ENCODE results near the gene PIGU. TPM values are rescaled to one million over a fixed set of nuclear protein-coding genes. Genes with fewer than 3 reads are reported as not detected.
"Not testable (repeated sequence)": the region's sequence is repeated elsewhere in the genome, so short reads cannot be mapped to it uniquely, and the experiment has no call there.

The PIGU gene
- total RNA-seq, 6 experiments from 2014 or later, result 4.0 to 14.9 (median 7.3) TPM

DNA sequence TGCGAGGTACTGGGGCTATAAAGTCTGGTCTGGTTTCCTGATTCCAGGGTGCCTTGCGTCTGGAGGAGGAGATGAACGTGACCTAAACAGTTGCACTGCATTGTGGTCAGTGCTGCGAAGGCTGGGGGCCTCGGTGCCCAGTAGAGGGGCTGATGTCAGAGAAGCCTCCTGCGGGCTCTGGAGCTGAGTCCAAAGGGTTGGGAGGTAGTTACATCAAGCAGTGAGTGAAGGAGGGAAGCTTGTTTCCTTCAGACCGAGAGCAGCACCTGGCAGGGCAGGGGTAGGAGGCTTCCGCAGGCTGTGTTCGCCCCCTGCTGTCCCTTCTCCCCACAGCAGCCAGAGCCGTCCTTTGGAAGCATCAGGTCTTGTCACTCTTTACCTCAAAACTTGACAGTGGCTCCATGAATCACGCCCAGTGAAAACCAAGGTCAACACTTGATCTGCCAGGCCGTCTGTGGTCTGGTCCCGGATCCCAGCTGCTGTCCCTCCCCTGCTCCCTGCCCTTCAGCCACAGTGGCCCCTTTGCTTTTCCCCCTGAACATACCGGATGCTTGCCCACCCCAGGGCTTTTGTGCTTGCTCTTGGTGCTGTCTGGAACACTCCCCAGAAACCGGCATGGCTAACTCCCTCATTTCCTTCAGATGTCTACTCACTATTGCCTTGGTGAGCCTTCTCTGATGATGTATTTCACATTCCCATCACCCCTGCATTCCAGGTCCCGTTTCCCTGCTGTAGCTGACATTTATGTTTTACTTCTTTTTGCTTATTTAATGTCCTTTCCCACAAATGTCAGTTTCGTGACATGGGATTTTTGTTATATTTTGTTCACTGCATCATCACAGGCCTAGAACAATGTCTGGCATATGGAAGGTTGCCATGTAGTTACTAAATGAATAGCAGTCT is 153.7 kb downstream of the PIGU start:
- 45% methylated on average over 6 of the region's 17 CpGs for WGBS (ENCODE audit: insufficient coverage, low coverage, low lambda C conversion rate, missing lambda C conversion rate)
- Histone ChIP-seq H3K4me3 (no peak overlapping the region), H3K9me3 (no peaks in the 10 kb centered on the region), H3K36me3 (peaks cover 0 to 19% (median 8%) of the 10 kb centered on the region in 4 donors), H3K27ac (no peak overlapping the region), H3K27me3 (no peaks in the 10 kb centered on the region), H3K4me1 (peaks cover 0 to 15% (median 6%) of the 10 kb centered on the region in 4 donors)
- intact Hi-C loops (cut with DNase I), result no loop called here
- TF ChIP-seq, protein P1, sequence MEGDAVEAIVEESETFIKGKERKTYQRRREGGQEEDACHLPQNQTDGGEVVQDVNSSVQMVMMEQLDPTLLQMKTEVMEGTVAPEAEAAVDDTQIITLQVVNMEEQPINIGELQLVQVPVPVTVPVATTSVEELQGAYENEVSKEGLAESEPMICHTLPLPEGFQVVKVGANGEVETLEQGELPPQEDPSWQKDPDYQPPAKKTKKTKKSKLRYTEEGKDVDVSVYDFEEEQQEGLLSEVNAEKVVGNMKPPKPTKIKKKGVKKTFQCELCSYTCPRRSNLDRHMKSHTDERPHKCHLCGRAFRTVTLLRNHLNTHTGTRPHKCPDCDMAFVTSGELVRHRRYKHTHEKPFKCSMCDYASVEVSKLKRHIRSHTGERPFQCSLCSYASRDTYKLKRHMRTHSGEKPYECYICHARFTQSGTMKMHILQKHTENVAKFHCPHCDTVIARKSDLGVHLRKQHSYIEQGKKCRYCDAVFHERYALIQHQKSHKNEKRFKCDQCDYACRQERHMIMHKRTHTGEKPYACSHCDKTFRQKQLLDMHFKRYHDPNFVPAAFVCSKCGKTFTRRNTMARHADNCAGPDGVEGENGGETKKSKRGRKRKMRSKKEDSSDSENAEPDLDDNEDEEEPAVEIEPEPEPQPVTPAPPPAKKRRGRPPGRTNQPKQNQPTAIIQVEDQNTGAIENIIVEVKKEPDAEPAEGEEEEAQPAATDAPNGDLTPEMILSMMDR (IDR thresholded peaks at IDR 0.05), result peak; percentile 38 to 56 (median 42)
- no peak for TF ChIP-seq POLR2A (IDR thresholded peaks at IDR 0.05)
- ATAC-seq, result peak; percentile 17 to 69 (median 55)
- no peak for DNase-seq

DNA sequence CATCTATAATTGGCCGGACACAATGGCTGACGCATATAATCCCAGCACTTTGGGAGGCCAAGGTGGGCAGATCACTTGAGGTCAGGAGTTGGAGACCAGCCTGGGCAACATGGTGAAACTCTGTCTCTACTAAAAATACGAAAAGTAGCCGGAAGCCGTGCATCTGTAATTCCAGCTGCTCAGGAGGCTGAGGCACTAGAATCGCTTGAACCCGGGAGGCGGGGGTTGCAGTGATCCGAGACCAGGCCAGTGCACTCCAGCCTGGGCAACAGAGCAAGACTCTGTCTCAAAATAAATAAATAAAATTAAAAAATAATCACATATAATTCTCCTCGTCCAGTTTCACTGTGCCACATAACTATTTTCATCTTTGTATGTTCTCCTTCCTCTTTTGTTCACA is 157.1 kb downstream of the PIGU start:
- intact Hi-C loops (cut with DNase I); H3K27me3 ChIP-seq; DNase-seq; H3K4me3 ChIP-seq; H3K36me3 ChIP-seq; H3K27ac ChIP-seq; H3K9me3 ChIP-seq; ATAC-seq: not testable (repeated sequence)
- H3K4me1 ChIP-seq, result peaks cover 0 to 13% (median 4%) of the 10 kb centered on the region in 4 donors
- 90% methylated on average over 10 of the region's 10 CpGs for WGBS (ENCODE audit: insufficient coverage, low coverage, low lambda C conversion rate, missing lambda C conversion rate)

DNA sequence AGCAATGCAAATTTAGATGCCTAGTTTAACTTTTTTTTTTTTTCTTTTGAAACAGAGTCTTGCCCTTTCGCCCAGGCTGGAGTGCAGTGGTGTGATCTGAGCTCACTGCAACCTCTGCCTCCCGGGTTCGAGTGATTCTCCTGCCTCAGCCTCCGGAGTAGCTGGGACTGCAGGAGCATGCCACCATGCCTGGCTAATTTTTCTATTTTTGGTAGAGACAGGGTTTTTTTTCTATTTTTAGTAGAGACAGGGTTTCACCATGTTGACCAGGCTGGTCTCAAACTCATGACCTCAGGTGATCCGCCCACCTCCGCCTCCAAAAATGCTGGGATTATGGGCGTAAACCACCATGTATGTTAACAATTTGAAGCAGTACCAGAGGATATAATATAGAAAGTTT is 158.0 kb downstream of the PIGU start:
- H3K27me3 ChIP-seq; H3K36me3 ChIP-seq; H3K9me3 ChIP-seq; intact Hi-C loops (cut with DNase I); ATAC-seq; H3K27ac ChIP-seq; H3K4me3 ChIP-seq; DNase-seq: not testable (repeated sequence)
- 84% methylated on average over 3 of the region's 7 CpGs for WGBS (ENCODE audit: insufficient coverage, low coverage, low lambda C conversion rate, missing lambda C conversion rate)
- peaks cover 0 to 22% (median 5%) of the 10 kb centered on the region in 4 donors for H3K4me1 ChIP-seq

DNA sequence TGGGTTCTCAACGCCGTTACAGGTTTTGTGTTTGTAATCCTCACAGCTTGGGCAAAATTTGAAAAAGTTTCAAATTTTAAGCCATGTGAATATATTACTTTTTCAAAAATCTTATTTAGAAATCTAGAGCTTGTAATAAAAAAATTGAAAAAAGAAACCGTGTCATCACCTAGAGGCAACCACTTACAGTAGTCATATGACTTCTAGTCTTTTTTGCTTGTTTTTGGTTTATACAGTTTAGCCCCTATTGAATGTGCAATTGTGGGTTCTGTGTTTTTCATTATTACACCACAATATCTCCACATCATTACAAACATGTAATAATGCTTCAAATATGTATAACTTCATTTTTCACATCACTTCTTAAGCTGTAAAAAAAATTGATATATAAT is 159.8 kb downstream of the PIGU start:
- ATAC-seq (no peak), DNase-seq (no peak)
- peak overlapping the region; percentile 84 to 96 (median 86) for H3K27ac ChIP-seq
- peak overlapping the region; percentile 84 to 96 (median 91) for H3K4me3 ChIP-seq
- no peaks in the 10 kb centered on the region for H3K9me3 ChIP-seq
- H3K4me1 ChIP-seq, result peaks cover 0 to 37% (median 5%) of the 10 kb centered on the region in 4 donors
- WGBS (ENCODE audit: insufficient coverage, low coverage, low lambda C conversion rate, missing lambda C conversion rate), result 0% methylated on average over 3 of the region's 3 CpGs
- H3K36me3 ChIP-seq, result peaks cover 0 to 3% (median 1%) of the 10 kb centered on the region in 4 donors
- intact Hi-C loops (cut with DNase I), result no loop called here
- H3K27me3 ChIP-seq, result no peaks in the 10 kb centered on the region
- no peak for TF ChIP-seq POLR2A (IDR thresholded peaks at IDR 0.05)
- TF ChIP-seq, protein P1 (IDR thresholded peaks at IDR 0.05), result no peak

DNA sequence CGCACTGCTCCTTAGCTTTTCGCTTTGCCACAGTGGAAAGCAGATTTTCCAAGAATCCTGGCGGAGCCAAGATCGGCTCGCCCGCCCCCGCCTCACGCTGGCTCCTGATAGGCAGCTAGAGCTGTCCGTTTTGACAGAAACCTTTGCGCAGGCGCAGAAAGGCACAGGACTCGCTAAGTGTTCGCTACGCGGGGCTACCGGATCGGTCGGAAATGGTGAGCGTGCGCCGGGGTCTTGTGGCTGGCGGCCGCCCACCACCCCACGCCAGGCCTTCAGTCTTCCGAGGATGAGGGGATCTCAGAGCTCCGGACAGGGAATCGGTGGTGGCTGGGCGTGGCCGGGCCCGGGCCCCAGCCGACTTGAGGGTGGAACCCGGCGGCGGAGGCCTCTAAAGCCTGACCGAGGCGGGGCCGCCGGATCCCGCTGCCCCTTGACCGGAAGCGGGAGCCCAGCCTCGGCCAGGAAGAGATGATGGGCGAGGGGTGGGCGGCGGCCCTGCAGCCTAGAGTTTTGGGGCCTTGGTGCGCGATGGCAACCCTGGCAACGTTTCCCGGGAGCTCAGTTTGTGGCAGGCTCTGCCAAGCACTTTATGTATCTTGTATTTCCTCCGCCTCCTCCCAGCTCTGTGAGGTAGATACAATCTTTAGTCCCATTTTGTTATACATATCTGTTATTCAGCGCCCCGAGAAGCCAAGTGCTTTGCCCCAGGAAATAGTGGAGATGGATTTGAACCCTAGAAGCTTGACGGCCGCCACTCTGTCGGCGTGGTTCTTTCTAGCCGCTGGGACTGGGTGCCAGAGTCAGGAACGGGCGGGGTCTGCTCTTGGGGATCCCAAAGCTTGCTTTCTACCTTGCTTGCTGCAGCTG is 160.4 kb downstream of the PIGU start, which contains the start of gene DYNLRB1:
Gene DYNLRB1 (plus strand): TSS at position 176 of the 867 bp plus-strand sequence. CDS start 37 bp downstream, at position 213.
- TF ChIP-seq POLR2A (IDR thresholded peaks at IDR 0.05), result peak; percentile 84
- TF ChIP-seq, protein P1 (IDR thresholded peaks at IDR 0.05), result no peak
- H3K27ac ChIP-seq, result peak within 1 kb of the TSS; percentile 84 to 96 (median 86)
- intact Hi-C loops (cut with DNase I), result no loop called here
- WGBS (ENCODE audit: insufficient coverage, low coverage, low lambda C conversion rate, missing lambda C conversion rate), result 0% methylated on average over 6 of the region's 59 CpGs
- H3K36me3 ChIP-seq, result peaks cover 0 to 3% (median 1%) of the 10 kb centered on the region in 4 donors
- H3K4me3 ChIP-seq, result peak within 1 kb of the TSS; percentile 84 to 96 (median 91)
- ATAC-seq, result peak; percentile 89 to 94 (median 90)
- no peaks in the 10 kb centered on the region for H3K9me3 ChIP-seq
- peaks cover 0 to 43% (median 5%) of the 10 kb centered on the region in 4 donors for H3K4me1 ChIP-seq
- DNase-seq, result peak; percentile 97 to 98 (median 98)
- H3K27me3 ChIP-seq, result no peaks in the 10 kb centered on the region
